ENCODE results near the gene GOLGA6L7.
"Not testable (repeated sequence)": the region's sequence is repeated elsewhere in the genome, so short reads cannot be mapped to it uniquely, and the experiment has no call there.

The GOLGA6L7 gene

GRCh38 chr15:28881600-28881999, 33.2 kb upstream of the GOLGA6L7 start:
- DNase-seq: no peak

GRCh38 chr15:28881170-28881569, 32.7 kb upstream of the GOLGA6L7 start:
- DNase-seq: no peak

GRCh38 chr15:28880680-28881079, 32.2 kb upstream of the GOLGA6L7 start:
- DNase-seq: no peak

GRCh38 chr15:28879551-28879950, 31.1 kb upstream of the GOLGA6L7 start:
- DNase-seq: no peak

GRCh38 chr15:28878209-28878608, 29.8 kb upstream of the GOLGA6L7 start:
- no peak for DNase-seq

- DNase-seq: no peak
These were observed 28.4 kb upstream of the GOLGA6L7 start for GRCh38 chr15:28876845-28877185.

- no peak for DNase-seq
These were observed 27.8 kb upstream of the GOLGA6L7 start for GRCh38 chr15:28876131-28876844.

- DNase-seq: no peak
These were observed 27.1 kb upstream of the GOLGA6L7 start for GRCh38 chr15:28875461-28876000.

- DNase-seq: no peak
These were observed 25.2 kb upstream of the GOLGA6L7 start for GRCh38 chr15:28873585-28874190.

GRCh38 chr15:28873006-28873405, 24.6 kb upstream of the GOLGA6L7 start:
- no peak for DNase-seq

GRCh38 chr15:28871168-28871567, 22.7 kb upstream of the GOLGA6L7 start:
- no peak for DNase-seq

GRCh38 chr15:28868744-28869345, 20.4 kb upstream of the GOLGA6L7 start:
- DNase-seq: no peak

- DNase-seq: not testable (repeated sequence)
These were observed 13.3 kb upstream of the GOLGA6L7 start for GRCh38 chr15:28861589-28862293.

GRCh38 chr15:28861031-28861534, 12.6 kb upstream of the GOLGA6L7 start:
- DNase-seq: no peak

GRCh38 chr15:28854578-28854977, 6.1 kb upstream of the GOLGA6L7 start:
- DNase-seq: not testable (repeated sequence)

GRCh38 chr15:28853654-28854053, 5.2 kb upstream of the GOLGA6L7 start:
- not testable (repeated sequence) for DNase-seq

- DNase-seq: not testable (repeated sequence)
These were observed 1.3 kb upstream of the GOLGA6L7 start for GRCh38 chr15:28849766-28850165.

- not testable (repeated sequence) for DNase-seq
These were observed 827 bp upstream of the GOLGA6L7 start for GRCh38 chr15:28849271-28849670.

GRCh38 chr15:28847959-28848358, 485 bp downstream of the GOLGA6L7 start:
- not testable (repeated sequence) for DNase-seq

GRCh38 chr15:28847247-28847646, 1.2 kb downstream of the GOLGA6L7 start:
- DNase-seq: not testable (repeated sequence)

GRCh38 chr15:28844147-28844546, 4.3 kb downstream of the GOLGA6L7 start:
- not testable (repeated sequence) for DNase-seq

- DNase-seq: not testable (repeated sequence)
These were observed 4.9 kb downstream of the GOLGA6L7 start for GRCh38 chr15:28843520-28843919.

- not testable (repeated sequence) for DNase-seq
These were observed 6.2 kb downstream of the GOLGA6L7 start for GRCh38 chr15:28842210-28842609.

Data from activated naive CD4-positive, alpha-beta T cell treated with Interleukin-2 at 50 U/mL for 16 hours (primary cell).